Activated naive CD8-positive, alpha-beta T cell (primary cell): ENCODE results near the gene OARD1.

Experiments
- H3K27ac Mint-ChIP-seq: one replicate; pipeline ENCODE4 v1.8.0; 2021; ENCODE audit warnings: mixed read lengths
- H3K27me3 Mint-ChIP-seq: one replicate; pipeline ENCODE4 v1.8.0; 2021; ENCODE audit warnings: mixed read lengths
- H3K36me3 Mint-ChIP-seq: one replicate; pipeline ENCODE4 v1.8.0; 2021; ENCODE audit warnings: mixed read lengths
- H3K4me1 Mint-ChIP-seq: one replicate; pipeline ENCODE4 v1.8.0; 2021; ENCODE audit warnings: low read depth, mixed read lengths
- H3K4me3 Mint-ChIP-seq: one replicate; pipeline ENCODE4 v1.8.0; 2021; ENCODE audit warnings: mild to moderate bottlenecking, mixed read lengths
- H3K9me3 Mint-ChIP-seq: one replicate; pipeline ENCODE4 v1.8.0; 2021; ENCODE audit warnings: low read depth, mixed read lengths

OARD1 gene

GRCh38 chr6:41063884-41064285 lies 8.3 kb downstream of the OARD1 start:
- Mint-ChIP-seq H3K4me3 (no peak overlapping the region), H3K36me3 (peaks cover 14% of the 10 kb centered on the region), H3K27me3 (no peaks in the 10 kb centered on the region), H3K9me3 (no peaks in the 10 kb centered on the region), H3K27ac (no peak overlapping the region), H3K4me1 (peaks cover 16% of the 10 kb centered on the region)

- Mint-ChIP-seq H3K4me3 (no peak overlapping the region), H3K27ac (no peak overlapping the region), H3K36me3 (peaks cover 12% of the 10 kb centered on the region)
Observed at GRCh38 chr6:41062056-41062455, 10.1 kb downstream of the OARD1 start.

GRCh38 chr6:41061196-41061726 lies 10.9 kb downstream of the OARD1 start:
- peaks cover 10% of the 10 kb centered on the region for H3K4me1 Mint-ChIP-seq
- H3K9me3 Mint-ChIP-seq: no peaks in the 10 kb centered on the region
- H3K4me3 Mint-ChIP-seq: no peak overlapping the region
- H3K27me3 Mint-ChIP-seq: no peaks in the 10 kb centered on the region
- H3K36me3 Mint-ChIP-seq: peaks cover 9% of the 10 kb centered on the region
- H3K27ac Mint-ChIP-seq: no peak overlapping the region

More at GRCh38 chr6:41062056-41062455, 10.1 kb downstream of the OARD1 start:
- peaks cover 15% of the 10 kb centered on the region for H3K4me1 Mint-ChIP-seq
- no peaks in the 10 kb centered on the region for H3K9me3 Mint-ChIP-seq
- H3K27me3 Mint-ChIP-seq: no peaks in the 10 kb centered on the region

- H3K36me3 Mint-ChIP-seq: peaks cover 12% of the 10 kb centered on the region
- no peak overlapping the region for H3K4me3 Mint-ChIP-seq
- H3K27me3 Mint-ChIP-seq: no peaks in the 10 kb centered on the region
- H3K27ac Mint-ChIP-seq: no peak overlapping the region
- H3K4me1 Mint-ChIP-seq: peaks cover 4% of the 10 kb centered on the region
- H3K9me3 Mint-ChIP-seq: no peaks in the 10 kb centered on the region
Observed at GRCh38 chr6:41059556-41059955, 12.6 kb downstream of the OARD1 start.

GRCh38 chr6:41058783-41059181 lies 13.4 kb downstream of the OARD1 start:
- H3K9me3 Mint-ChIP-seq: no peaks in the 10 kb centered on the region
- H3K36me3 Mint-ChIP-seq: peaks cover 10% of the 10 kb centered on the region
- H3K4me1 Mint-ChIP-seq: peaks cover 3% of the 10 kb centered on the region
- no peak overlapping the region for H3K27ac Mint-ChIP-seq
- H3K4me3 Mint-ChIP-seq: no peak overlapping the region
- no peaks in the 10 kb centered on the region for H3K27me3 Mint-ChIP-seq

- Mint-ChIP-seq H3K27me3 (no peaks in the 10 kb centered on the region), H3K4me1 (peaks cover 9% of the 10 kb centered on the region), H3K4me3 (no peak overlapping the region), H3K36me3 (peaks cover 10% of the 10 kb centered on the region), H3K9me3 (no peaks in the 10 kb centered on the region), H3K27ac (no peak overlapping the region)
Observed at GRCh38 chr6:41056768-41057490, 15.2 kb downstream of the OARD1 start.

- H3K9me3 Mint-ChIP-seq: no peaks in the 10 kb centered on the region
- H3K36me3 Mint-ChIP-seq: peaks cover 16% of the 10 kb centered on the region
- no peak overlapping the region for H3K4me3 Mint-ChIP-seq
- peaks cover 16% of the 10 kb centered on the region for H3K4me1 Mint-ChIP-seq
- H3K27me3 Mint-ChIP-seq: no peaks in the 10 kb centered on the region
- no peak overlapping the region for H3K27ac Mint-ChIP-seq
Observed at GRCh38 chr6:41055149-41055548, 17.0 kb downstream of the OARD1 start.

GRCh38 chr6:41054511-41054910 lies 17.6 kb downstream of the OARD1 start:
- peaks cover 13% of the 10 kb centered on the region for H3K36me3 Mint-ChIP-seq
- no peaks in the 10 kb centered on the region for H3K27me3 Mint-ChIP-seq
- no peak overlapping the region for H3K27ac Mint-ChIP-seq
- H3K4me1 Mint-ChIP-seq: peaks cover 16% of the 10 kb centered on the region
- no peaks in the 10 kb centered on the region for H3K9me3 Mint-ChIP-seq
- H3K4me3 Mint-ChIP-seq: no peak overlapping the region

GRCh38 chr6:41053041-41053440 lies 19.1 kb downstream of the OARD1 start, which contains the start of gene APOBEC2:
Gene APOBEC2 (plus strand): TSS chr6:41053202. CDS start chr6:41053348, 146 bp downstream.
- Mint-ChIP-seq H3K27ac (peak within 1 kb of the TSS; percentile 70), H3K4me3 (peak within 1 kb of the TSS; percentile 36), H3K9me3 (no peaks in the 10 kb centered on the region), H3K36me3 (peaks cover 13% of the 10 kb centered on the region), H3K4me1 (peaks cover 16% of the 10 kb centered on the region), H3K27me3 (no peaks in the 10 kb centered on the region)

- H3K27me3 Mint-ChIP-seq: no peaks in the 10 kb centered on the region
- H3K9me3 Mint-ChIP-seq: no peaks in the 10 kb centered on the region
- peaks cover 16% of the 10 kb centered on the region for H3K4me1 Mint-ChIP-seq
- peak overlapping the region; percentile 70 for H3K27ac Mint-ChIP-seq
- peaks cover 16% of the 10 kb centered on the region for H3K36me3 Mint-ChIP-seq
- H3K4me3 Mint-ChIP-seq: peak overlapping the region; percentile 36
Observed at GRCh38 chr6:41051873-41052272, 20.3 kb downstream of the OARD1 start.

GRCh38 chr6:41050536-41050935 lies 21.6 kb downstream of the OARD1 start:
- Mint-ChIP-seq H3K4me3 (no peak overlapping the region), H3K4me1 (peaks cover 16% of the 10 kb centered on the region), H3K27ac (no peak overlapping the region), H3K36me3 (peaks cover 13% of the 10 kb centered on the region), H3K27me3 (no peaks in the 10 kb centered on the region), H3K9me3 (no peaks in the 10 kb centered on the region)

GRCh38 chr6:41049955-41050354 lies 22.2 kb downstream of the OARD1 start:
- peaks cover 16% of the 10 kb centered on the region for H3K4me1 Mint-ChIP-seq
- no peak overlapping the region for H3K4me3 Mint-ChIP-seq
- H3K27me3 Mint-ChIP-seq: no peaks in the 10 kb centered on the region
- H3K9me3 Mint-ChIP-seq: no peaks in the 10 kb centered on the region
- H3K36me3 Mint-ChIP-seq: peaks cover 13% of the 10 kb centered on the region
- no peak overlapping the region for H3K27ac Mint-ChIP-seq

GRCh38 chr6:41049521-41049920 lies 22.6 kb downstream of the OARD1 start:
- Mint-ChIP-seq H3K4me1 (peaks cover 16% of the 10 kb centered on the region), H3K9me3 (no peaks in the 10 kb centered on the region), H3K4me3 (no peak overlapping the region), H3K27me3 (no peaks in the 10 kb centered on the region), H3K36me3 (peaks cover 13% of the 10 kb centered on the region), H3K27ac (no peak overlapping the region)

GRCh38 chr6:41047745-41048732 lies 24.1 kb downstream of the OARD1 start:
- no peaks in the 10 kb centered on the region for H3K27me3 Mint-ChIP-seq
- no peak overlapping the region for H3K27ac Mint-ChIP-seq
- H3K36me3 Mint-ChIP-seq: peaks cover 13% of the 10 kb centered on the region
- H3K4me3 Mint-ChIP-seq: no peak overlapping the region
- H3K4me1 Mint-ChIP-seq: peaks cover 16% of the 10 kb centered on the region
- no peaks in the 10 kb centered on the region for H3K9me3 Mint-ChIP-seq

GRCh38 chr6:41047306-41047705 lies 24.9 kb downstream of the OARD1 start:
- H3K4me1 Mint-ChIP-seq: peaks cover 11% of the 10 kb centered on the region
- peaks cover 13% of the 10 kb centered on the region for H3K36me3 Mint-ChIP-seq
- no peak overlapping the region for H3K27ac Mint-ChIP-seq
- no peaks in the 10 kb centered on the region for H3K9me3 Mint-ChIP-seq
- no peak overlapping the region for H3K4me3 Mint-ChIP-seq
- no peaks in the 10 kb centered on the region for H3K27me3 Mint-ChIP-seq
